ENCODE results near the gene CACNG4.

DNA sequence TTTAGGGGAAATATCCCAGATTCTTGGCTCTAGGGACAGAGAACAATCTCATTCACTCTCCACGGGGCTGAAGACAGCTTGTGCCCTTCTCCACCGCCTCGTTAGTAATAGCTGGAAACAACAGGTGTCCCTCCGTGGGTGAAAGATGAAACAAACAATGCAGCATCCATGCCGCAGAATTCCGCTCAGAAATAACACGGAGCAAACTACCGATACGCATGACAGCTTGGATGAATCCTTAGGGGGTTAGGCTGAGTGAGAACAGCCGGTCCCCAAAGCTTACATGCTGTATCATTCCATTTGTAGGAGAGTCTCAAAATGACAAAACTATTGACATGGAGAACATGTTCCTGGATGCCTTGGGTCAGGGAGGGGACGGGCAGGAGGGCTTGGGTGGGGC, 50.5 kb downstream of the CACNG4 start:
- TF ChIP-seq, protein P1, sequence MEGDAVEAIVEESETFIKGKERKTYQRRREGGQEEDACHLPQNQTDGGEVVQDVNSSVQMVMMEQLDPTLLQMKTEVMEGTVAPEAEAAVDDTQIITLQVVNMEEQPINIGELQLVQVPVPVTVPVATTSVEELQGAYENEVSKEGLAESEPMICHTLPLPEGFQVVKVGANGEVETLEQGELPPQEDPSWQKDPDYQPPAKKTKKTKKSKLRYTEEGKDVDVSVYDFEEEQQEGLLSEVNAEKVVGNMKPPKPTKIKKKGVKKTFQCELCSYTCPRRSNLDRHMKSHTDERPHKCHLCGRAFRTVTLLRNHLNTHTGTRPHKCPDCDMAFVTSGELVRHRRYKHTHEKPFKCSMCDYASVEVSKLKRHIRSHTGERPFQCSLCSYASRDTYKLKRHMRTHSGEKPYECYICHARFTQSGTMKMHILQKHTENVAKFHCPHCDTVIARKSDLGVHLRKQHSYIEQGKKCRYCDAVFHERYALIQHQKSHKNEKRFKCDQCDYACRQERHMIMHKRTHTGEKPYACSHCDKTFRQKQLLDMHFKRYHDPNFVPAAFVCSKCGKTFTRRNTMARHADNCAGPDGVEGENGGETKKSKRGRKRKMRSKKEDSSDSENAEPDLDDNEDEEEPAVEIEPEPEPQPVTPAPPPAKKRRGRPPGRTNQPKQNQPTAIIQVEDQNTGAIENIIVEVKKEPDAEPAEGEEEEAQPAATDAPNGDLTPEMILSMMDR (conservative IDR thresholded peaks at IDR 0.05; ENCODE audit: low read length), result no peak
- TF ChIP-seq EZH2phosphoT487 (IDR thresholded peaks at IDR 0.05; ENCODE audit: borderline replicate concordance, low read depth, low read length), result no peak
